WTC11 (cell line): Measurements from ENCODE around the gene IFITM2. TPM values are rescaled to one million over a fixed set of nuclear protein-coding genes. Genes with fewer than 3 reads are reported as not detected.

Source experiments
- ATAC-seq: fragments of 200-7000 bp; cut with Tn5 transposase; 2 replicates; pipeline ENCODE4 v1.10.0; 2021; ENCODE audit warnings: mild to moderate bottlenecking, moderate library complexity
- CTCF ChIA-PET: fragments of 300-600 bp; sonication (Branson Sonifier 250); formaldehyde crosslinking; loops from one replicate; lab custom pipeline; 2021; ENCODE audit warnings: antibody characterized with exemption; lab: Charles Lee
- POLR2A ChIA-PET: fragments of 350-600 bp; sonication (Branson Sonifier 250); formaldehyde crosslinking; loops from one replicate; lab custom pipeline; 2021; ENCODE audit warnings: antibody characterized with exemption; lab: Charles Lee
- DNase-seq: peaks from one replicate; pipeline ENCODE4 v3.0.0; 2021; ENCODE audit warnings: low spot score
- H3K27ac Mint-ChIP-seq: 2 replicates; pipeline ENCODE4 v1.8.0; 2021; ENCODE audit warnings: mixed read lengths
- H3K27me3 Mint-ChIP-seq: 2 replicates; pipeline ENCODE4 v1.8.0; 2021; ENCODE audit warnings: low read depth, mild to moderate bottlenecking, moderate library complexity, mixed read lengths
- H3K36me3 Mint-ChIP-seq: 2 replicates; pipeline ENCODE4 v1.8.0; 2021; ENCODE audit warnings: mixed read lengths
- H3K4me1 Mint-ChIP-seq: 2 replicates; pipeline ENCODE4 v1.8.0; 2022; ENCODE audit warnings: mixed read lengths
- H3K4me3 Mint-ChIP-seq: 2 replicates; pipeline ENCODE4 v1.8.0; 2021; ENCODE audit warnings: mild to moderate bottlenecking, moderate library complexity, mixed read lengths
- H3K9me3 Mint-ChIP-seq: 2 replicates; pipeline ENCODE4 v1.8.0; 2021; ENCODE audit warnings: mixed read lengths
- ATF1 ChIP-seq: sonication (generic); formaldehyde crosslinking; IDR thresholded peaks from 2 replicates; pipeline ENCODE4 v1.8.1; 2023; ENCODE audit warnings: mild to moderate bottlenecking, moderate library complexity, missing genetic modification reagents
- EMX1 ChIP-seq: fragments of 250-450 bp; sonication (Bioruptor Pico); IDR thresholded peaks from 2 replicates; pipeline ENCODE4 v1.8.0; 2021; ENCODE audit warnings: mild to moderate bottlenecking
- FOXJ3 ChIP-seq: sonication (generic); formaldehyde crosslinking; IDR thresholded peaks from 2 replicates; pipeline ENCODE4 v1.9.0; 2021; ENCODE audit warnings: missing genetic modification reagents, mild to moderate bottlenecking, borderline replicate concordance
- GABPB1 ChIP-seq: sonication (generic); formaldehyde crosslinking; IDR thresholded peaks from 2 replicates; pipeline ENCODE4 v1.8.1; 2023; ENCODE audit warnings: mild to moderate bottlenecking, missing genetic modification reagents
- GRHL2 ChIP-seq: fragments of 250-450 bp; sonication (Bioruptor Pico); IDR thresholded peaks from 2 replicates; pipeline ENCODE4 v1.8.0; 2022; ENCODE audit warnings: mild to moderate bottlenecking, moderate library complexity; ENCODE audit not compliant: insufficient replicate concordance, severe bottlenecking
- KAT7 ChIP-seq: sonication (generic); formaldehyde crosslinking; IDR thresholded peaks from 2 replicates; pipeline ENCODE4 v1.8.1; 2023; ENCODE audit warnings: missing genetic modification reagents, mild to moderate bottlenecking, borderline replicate concordance
- NFE2L1 ChIP-seq: sonication (generic); formaldehyde crosslinking; IDR thresholded peaks from 2 replicates; pipeline ENCODE4 v1.8.1; 2023; ENCODE audit warnings: missing genetic modification reagents
- OVOL2 ChIP-seq: fragments of 250-450 bp; sonication (Bioruptor Pico); IDR thresholded peaks from 2 replicates; pipeline ENCODE4 v1.9.0; 2021; ENCODE audit warnings: mild to moderate bottlenecking, borderline replicate concordance
- RORB ChIP-seq: fragments of 250-450 bp; sonication (Bioruptor Pico); IDR thresholded peaks from 2 replicates; pipeline ENCODE4 v1.9.0; 2021; ENCODE audit warnings: mild to moderate bottlenecking
- TCF7 ChIP-seq: sonication (generic); formaldehyde crosslinking; IDR thresholded peaks from 2 replicates; pipeline ENCODE4 v1.8.0; 2022; ENCODE audit warnings: mild to moderate bottlenecking, low read depth, missing genetic modification reagents, moderate library complexity
- ZNF121 ChIP-seq: sonication (generic); formaldehyde crosslinking; IDR thresholded peaks from 2 replicates; pipeline ENCODE4 v1.8.0; 2023; ENCODE audit warnings: missing genetic modification reagents
- ZNF138 ChIP-seq: sonication (generic); formaldehyde crosslinking; conservative IDR thresholded peaks from 2 replicates; pipeline ENCODE4 v1.8.1; 2022; ENCODE audit warnings: mild to moderate bottlenecking, moderate library complexity, missing genetic modification reagents
- ZNF423 ChIP-seq: fragments of 250-450 bp; sonication (Bioruptor Pico); IDR thresholded peaks from 2 replicates; pipeline ENCODE4 v2.1.2; 2022; ENCODE audit warnings: mild to moderate bottlenecking, moderate library complexity
- total RNA-seq: library from RNA; stranded (reverse); gene quantifications from 3 replicates; pipeline ENCODE4 v1.2.3, GENCODE V29; 2021
- TF ChIP-seq, protein P1 (sequence below): sonication (generic); formaldehyde crosslinking; IDR thresholded peaks from 2 replicates; pipeline ENCODE4 v1.8.1; 2023; ENCODE audit warnings: mild to moderate bottlenecking, moderate library complexity, missing genetic modification reagents
- TF ChIP-seq, protein P2 (sequence below): sonication (generic); formaldehyde crosslinking; IDR thresholded peaks from 2 replicates; pipeline ENCODE4 v1.8.1; 2022; ENCODE audit warnings: mild to moderate bottlenecking, moderate library complexity, missing genetic modification reagents
- TF ChIP-seq, protein P3 (sequence below): sonication (generic); formaldehyde crosslinking; IDR thresholded peaks from 2 replicates; pipeline ENCODE4 v1.8.1; 2023; ENCODE audit warnings: mild to moderate bottlenecking, missing genetic modification reagents, moderate library complexity
- TF ChIP-seq, protein P4 (sequence below): fragments of 200-600 bp; IDR thresholded peaks from 2 replicates; pipeline ENCODE4 v1.8.0; 2022; ENCODE audit warnings: antibody characterized with exemption
- TF ChIP-seq, protein P5 (sequence below): sonication (generic); formaldehyde crosslinking; IDR thresholded peaks from 2 replicates; pipeline ENCODE4 v1.8.1; 2023; ENCODE audit warnings: mild to moderate bottlenecking, missing genetic modification reagents

Gene IFITM2
- total RNA-seq, 1 experiment from 2014 or later, result 436 TPM

DNA sequence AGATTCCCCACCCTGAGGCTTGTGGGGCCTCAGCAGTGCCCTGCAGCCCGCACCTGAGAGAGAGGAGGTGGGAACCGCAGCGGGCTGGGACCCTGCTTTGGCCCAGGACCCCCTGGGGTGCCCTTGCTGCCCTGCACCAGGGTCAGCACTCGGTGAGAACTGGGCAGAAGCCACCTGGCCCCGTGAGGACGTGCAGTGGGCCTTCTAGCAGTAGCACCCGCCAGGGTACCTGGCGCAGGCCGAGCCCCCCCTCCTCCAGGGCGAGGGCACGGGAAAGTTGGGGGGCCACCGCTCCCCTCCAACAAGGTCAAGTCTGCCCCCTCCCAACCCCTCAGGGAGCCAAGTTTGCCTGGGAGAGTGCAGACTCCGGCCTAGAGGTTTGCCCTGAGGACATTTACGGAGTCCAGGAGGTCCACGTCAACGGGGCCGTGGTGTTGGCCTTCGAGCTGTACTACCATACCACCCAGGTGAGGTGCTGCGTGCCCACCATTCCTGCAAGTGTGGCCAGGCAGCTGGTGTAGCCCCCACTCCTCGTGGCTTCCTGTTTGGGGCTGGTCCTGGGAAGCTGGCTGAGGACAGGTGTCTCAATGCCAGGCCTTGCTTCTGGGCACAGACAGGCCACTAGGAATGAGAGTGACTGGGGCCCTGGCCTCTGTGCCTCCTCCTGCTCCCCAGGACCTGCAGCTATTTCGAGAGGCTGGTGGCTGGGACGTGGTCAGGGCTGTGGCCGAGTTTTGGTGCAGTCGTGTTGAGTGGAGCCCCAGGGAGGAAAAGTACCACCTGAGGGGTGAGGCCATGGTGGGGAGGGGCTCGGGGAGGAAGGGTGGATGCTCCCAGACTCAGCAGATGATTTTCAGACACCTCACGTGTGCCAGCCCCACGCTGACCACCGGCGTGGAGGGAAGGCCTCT is 15.2 kb upstream of the IFITM2 start:
- Mint-ChIP-seq H3K4me3 (no peak overlapping the region), H3K27ac (no peak overlapping the region), H3K9me3 (no peaks in the 10 kb centered on the region), H3K27me3 (peaks cover 9% of the 10 kb centered on the region), H3K4me1 (peaks cover 30% of the 10 kb centered on the region)
- no peak for ATAC-seq
- peak; percentile 9 for DNase-seq
- POLR2A ChIA-PET, result interaction anchor here (1.3 kb wide), 1 partner anchor 12 kb away, joined by 5 read pairs; no protein-coding TSS in a partner anchor
- no peak for TF ChIP-seq GABPB1 (CRISPR knock-in tag)
- TF ChIP-seq OVOL2 (CRISPR knock-in tag), result no peak
- TF ChIP-seq FOXJ3, result no peak
- TF ChIP-seq TCF7 (CRISPR knock-in tag), result 0 out of 2 replicates have a peak, but pooled peaks have one; percentile 20
- TF ChIP-seq, all 79 proteins: peak for 1
- peaks cover 17% of the 10 kb centered on the region; the same call in 1 of the 2 replicates for H3K36me3 Mint-ChIP-seq
- CTCF ChIA-PET, result interaction anchor here (1.5 to 4.8 kb wide), 3 partner anchors 13 to 73 kb away, joined by 7 to 34 read pairs (median 24); no protein-coding TSS in a partner anchor

DNA sequence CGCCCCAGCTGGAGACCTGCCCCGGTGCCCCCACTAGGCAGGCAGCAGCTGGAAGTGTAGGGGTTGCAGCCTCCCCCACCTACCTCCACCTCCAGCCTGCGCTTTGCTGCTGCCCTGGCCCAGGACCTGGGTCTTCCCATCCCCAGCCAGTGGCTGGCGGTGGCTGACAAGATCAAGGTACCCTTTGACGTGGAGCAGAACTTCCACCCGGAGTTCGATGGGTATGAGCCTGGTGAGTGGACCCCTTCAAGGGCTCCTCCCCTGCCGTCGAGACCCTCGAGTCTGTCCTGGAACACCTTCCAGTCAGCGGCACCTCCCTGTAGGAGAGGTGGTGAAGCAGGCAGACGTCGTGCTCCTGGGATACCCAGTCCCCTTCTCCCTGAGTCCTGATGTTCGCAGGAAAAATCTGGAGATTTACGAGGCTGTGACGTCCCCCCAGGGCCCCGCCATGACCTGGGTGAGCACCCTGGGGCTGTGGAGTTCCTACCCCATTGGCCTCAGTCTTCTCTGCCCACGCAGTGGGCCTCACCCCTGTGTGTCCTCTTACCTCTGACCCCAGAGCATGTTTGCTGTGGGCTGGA is 14.3 kb upstream of the IFITM2 start:
- H3K27ac Mint-ChIP-seq, result no peak overlapping the region
- ChIA-PET CTCF (interaction anchor here (3.6 kb wide), 1 partner anchor 43 kb away, joined by 15 read pairs; no protein-coding TSS in a partner anchor), POLR2A (no interaction called here)

DNA sequence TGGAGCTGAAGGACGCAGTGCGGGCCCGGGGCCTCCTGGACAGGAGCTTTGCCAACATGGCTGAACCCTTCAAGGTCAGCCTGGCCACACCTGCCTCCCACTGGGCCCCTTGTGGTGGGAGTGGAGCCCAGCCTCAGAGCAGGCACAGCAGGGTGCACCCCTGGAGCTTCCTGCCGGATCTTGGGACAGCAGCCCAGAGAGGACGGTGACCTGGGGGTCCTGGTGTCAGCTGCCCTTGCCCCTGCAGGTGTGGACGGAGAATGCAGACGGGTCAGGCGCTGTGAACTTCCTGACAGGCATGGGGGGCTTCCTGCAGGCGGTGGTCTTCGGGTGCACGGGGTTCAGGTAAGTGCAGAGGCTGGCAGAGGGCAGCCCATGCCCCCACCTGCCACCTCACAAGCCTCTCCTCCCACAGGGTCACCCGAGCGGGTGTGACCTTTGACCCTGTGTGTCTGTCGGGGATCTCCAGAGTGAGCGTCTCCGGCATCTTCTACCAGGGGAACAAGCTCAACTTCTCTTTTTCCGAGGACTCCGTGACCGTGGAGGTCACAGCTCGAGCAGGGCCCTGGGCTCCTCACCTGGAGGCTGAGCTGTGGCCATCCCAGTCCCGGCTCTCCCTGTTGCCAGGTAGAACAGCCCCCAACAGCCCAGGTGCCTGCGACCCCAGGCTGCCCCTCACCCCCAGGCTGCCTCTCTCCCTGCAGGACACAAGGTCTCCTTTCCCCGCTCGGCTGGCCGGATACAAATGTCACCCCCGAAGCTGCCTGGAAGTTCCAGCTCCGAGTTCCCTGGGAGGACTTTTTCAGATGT is 13.6 kb upstream of the IFITM2 start:
- no peak overlapping the region for H3K4me3 Mint-ChIP-seq
- no peaks in the 10 kb centered on the region for H3K9me3 Mint-ChIP-seq
- H3K27me3 Mint-ChIP-seq, result no peaks in the 10 kb centered on the region
- POLR2A ChIA-PET, result no interaction called here
- H3K4me1 Mint-ChIP-seq, result peaks cover 31% of the 10 kb centered on the region
- H3K27ac Mint-ChIP-seq, result no peak overlapping the region
- TF ChIP-seq GRHL2 (CRISPR knock-in tag), result no peak
- TF ChIP-seq, protein P1, sequence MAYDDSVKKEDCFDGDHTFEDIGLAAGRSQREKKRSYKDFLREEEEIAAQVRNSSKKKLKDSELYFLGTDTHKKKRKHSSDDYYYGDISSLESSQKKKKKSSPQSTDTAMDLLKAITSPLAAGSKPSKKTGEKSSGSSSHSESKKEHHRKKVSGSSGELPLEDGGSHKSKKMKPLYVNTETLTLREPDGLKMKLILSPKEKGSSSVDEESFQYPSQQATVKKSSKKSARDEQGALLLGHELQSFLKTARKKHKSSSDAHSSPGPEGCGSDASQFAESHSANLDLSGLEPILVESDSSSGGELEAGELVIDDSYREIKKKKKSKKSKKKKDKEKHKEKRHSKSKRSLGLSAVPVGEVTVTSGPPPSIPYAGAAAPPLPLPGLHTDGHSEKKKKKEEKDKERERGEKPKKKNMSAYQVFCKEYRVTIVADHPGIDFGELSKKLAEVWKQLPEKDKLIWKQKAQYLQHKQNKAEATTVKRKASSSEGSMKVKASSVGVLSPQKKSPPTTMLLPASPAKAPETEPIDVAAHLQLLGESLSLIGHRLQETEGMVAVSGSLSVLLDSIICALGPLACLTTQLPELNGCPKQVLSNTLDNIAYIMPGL (CRISPR knock-in tag), result no peak
- peak; percentile 55; the same call in 1 of the 2 replicates for TF ChIP-seq ZNF423
- TF ChIP-seq, all 79 proteins: peak for 1
- CTCF ChIA-PET, result interaction anchor here (3.6 kb wide), 1 partner anchor 43 kb away, joined by 15 read pairs; no protein-coding TSS in a partner anchor
- H3K36me3 Mint-ChIP-seq, result peaks cover 17% of the 10 kb centered on the region; the same call in 1 of the 2 replicates
- no peak for ATAC-seq
- DNase-seq, result peak; percentile 7

More for the DNA sequence above, 14.3 kb upstream of the IFITM2 start:
- Mint-ChIP-seq H3K4me1 (peaks cover 30% of the 10 kb centered on the region), H3K9me3 (no peaks in the 10 kb centered on the region), H3K36me3 (peaks cover 17% of the 10 kb centered on the region; the same call in 1 of the 2 replicates), H3K4me3 (no peak overlapping the region)
- no peak for DNase-seq
- no peak for TF ChIP-seq ATF1 (CRISPR knock-in tag)
- TF ChIP-seq, all 79 proteins: peak for 0
- no peak for ATAC-seq
- peaks cover under 1% of the 10 kb centered on the region; the same call in 1 of the 2 replicates for H3K27me3 Mint-ChIP-seq

DNA sequence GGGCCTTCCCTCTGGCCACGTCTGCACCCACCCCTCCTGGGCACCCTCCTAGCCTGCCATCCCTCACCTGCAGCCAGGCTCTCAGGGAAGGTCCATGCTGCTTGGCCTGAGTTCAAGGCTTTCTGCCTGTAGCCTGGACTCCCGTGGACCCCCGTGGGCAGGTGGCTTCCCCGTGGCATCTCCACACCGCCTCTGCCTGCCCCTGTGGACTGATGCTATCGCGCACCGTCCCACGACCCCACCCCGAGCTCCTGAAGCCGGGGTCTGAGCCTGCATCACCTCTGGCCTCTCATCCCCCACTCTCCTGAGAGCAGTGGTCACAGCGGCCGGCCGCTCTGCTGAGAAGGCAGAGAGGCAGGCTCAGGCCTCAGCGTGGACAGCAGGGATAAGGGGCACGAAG is 12.8 kb upstream of the IFITM2 start:
- no peak overlapping the region for H3K4me3 Mint-ChIP-seq
- H3K36me3 Mint-ChIP-seq, result peaks cover 17% of the 10 kb centered on the region; the same call in 1 of the 2 replicates
- no peak overlapping the region for H3K27ac Mint-ChIP-seq
- H3K27me3 Mint-ChIP-seq, result no peaks in the 10 kb centered on the region
- H3K9me3 Mint-ChIP-seq, result no peaks in the 10 kb centered on the region
- POLR2A ChIA-PET, result no interaction called here
- peaks cover 27% of the 10 kb centered on the region for H3K4me1 Mint-ChIP-seq
- DNase-seq, result no peak
- ATAC-seq, result no peak
- CTCF ChIA-PET, result interaction anchor here (0.7 to 3.6 kb wide), 3 partner anchors 10 to 95 kb away, joined by 3 to 15 read pairs (median 6); no protein-coding TSS in a partner anchor
- no peak for TF ChIP-seq KAT7
- no peak for TF ChIP-seq TCF7 (CRISPR knock-in tag)
- TF ChIP-seq ZNF138 (CRISPR knock-in tag), result no peak
- no peak for TF ChIP-seq ZNF121 (CRISPR knock-in tag)
- no peak for TF ChIP-seq EMX1 (CRISPR knock-in tag)
- TF ChIP-seq, protein P2, sequence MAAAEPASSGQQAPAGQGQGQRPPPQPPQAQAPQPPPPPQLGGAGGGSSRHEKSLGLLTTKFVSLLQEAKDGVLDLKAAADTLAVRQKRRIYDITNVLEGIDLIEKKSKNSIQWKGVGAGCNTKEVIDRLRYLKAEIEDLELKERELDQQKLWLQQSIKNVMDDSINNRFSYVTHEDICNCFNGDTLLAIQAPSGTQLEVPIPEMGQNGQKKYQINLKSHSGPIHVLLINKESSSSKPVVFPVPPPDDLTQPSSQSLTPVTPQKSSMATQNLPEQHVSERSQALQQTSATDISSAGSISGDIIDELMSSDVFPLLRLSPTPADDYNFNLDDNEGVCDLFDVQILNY, result no peak
- TF ChIP-seq, protein P3, sequence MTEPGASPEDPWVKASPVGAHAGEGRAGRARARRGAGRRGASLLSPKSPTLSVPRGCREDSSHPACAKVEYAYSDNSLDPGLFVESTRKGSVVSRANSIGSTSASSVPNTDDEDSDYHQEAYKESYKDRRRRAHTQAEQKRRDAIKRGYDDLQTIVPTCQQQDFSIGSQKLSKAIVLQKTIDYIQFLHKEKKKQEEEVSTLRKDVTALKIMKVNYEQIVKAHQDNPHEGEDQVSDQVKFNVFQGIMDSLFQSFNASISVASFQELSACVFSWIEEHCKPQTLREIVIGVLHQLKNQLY (CRISPR knock-in tag), result no peak
- TF ChIP-seq RORB (CRISPR knock-in tag), result no peak
- TF ChIP-seq, protein P4, sequence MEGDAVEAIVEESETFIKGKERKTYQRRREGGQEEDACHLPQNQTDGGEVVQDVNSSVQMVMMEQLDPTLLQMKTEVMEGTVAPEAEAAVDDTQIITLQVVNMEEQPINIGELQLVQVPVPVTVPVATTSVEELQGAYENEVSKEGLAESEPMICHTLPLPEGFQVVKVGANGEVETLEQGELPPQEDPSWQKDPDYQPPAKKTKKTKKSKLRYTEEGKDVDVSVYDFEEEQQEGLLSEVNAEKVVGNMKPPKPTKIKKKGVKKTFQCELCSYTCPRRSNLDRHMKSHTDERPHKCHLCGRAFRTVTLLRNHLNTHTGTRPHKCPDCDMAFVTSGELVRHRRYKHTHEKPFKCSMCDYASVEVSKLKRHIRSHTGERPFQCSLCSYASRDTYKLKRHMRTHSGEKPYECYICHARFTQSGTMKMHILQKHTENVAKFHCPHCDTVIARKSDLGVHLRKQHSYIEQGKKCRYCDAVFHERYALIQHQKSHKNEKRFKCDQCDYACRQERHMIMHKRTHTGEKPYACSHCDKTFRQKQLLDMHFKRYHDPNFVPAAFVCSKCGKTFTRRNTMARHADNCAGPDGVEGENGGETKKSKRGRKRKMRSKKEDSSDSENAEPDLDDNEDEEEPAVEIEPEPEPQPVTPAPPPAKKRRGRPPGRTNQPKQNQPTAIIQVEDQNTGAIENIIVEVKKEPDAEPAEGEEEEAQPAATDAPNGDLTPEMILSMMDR, result no peak
- TF ChIP-seq, protein P5, sequence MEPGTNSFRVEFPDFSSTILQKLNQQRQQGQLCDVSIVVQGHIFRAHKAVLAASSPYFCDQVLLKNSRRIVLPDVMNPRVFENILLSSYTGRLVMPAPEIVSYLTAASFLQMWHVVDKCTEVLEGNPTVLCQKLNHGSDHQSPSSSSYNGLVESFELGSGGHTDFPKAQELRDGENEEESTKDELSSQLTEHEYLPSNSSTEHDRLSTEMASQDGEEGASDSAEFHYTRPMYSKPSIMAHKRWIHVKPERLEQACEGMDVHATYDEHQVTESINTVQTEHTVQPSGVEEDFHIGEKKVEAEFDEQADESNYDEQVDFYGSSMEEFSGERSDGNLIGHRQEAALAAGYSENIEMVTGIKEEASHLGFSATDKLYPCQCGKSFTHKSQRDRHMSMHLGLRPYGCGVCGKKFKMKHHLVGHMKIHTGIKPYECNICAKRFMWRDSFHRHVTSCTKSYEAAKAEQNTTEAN (CRISPR knock-in tag), result no peak
- no peak for TF ChIP-seq NFE2L1
